HL-60 (cell line): ENCODE data around the gene HSD3B1.
A peak's percentile ranks its signal among the peaks of the same experiment; 100 is the strongest.

Experiments
- DNase-seq, 2 experiments: peaks; one replicate each; pipeline ENCODE4 v3.0.0-alpha.2; 2010 to 2020; ENCODE audit warnings: low read depth in 1 of 2, low spot score in 1 of 2
- H3K27ac ChIP-seq: fragments of 250-450 bp; sonication (Bioruptor Pico); replicated peaks from 2 replicates; pipeline ENCODE4 v1.5.1; 2020; ENCODE audit warnings: mild to moderate bottlenecking, moderate library complexity
- H3K27me3 ChIP-seq: fragments of 250-450 bp; sonication (Bioruptor Pico); 2 replicates; pipeline ENCODE4 v1.5.1; 2021; ENCODE audit warnings: mild to moderate bottlenecking, moderate library complexity; ENCODE audit not compliant: insufficient read depth, poor library complexity, severe bottlenecking
- H3K4me3 ChIP-seq: replicated peaks from 2 replicates; pipeline ENCODE4 v1.5.1; 2011; ENCODE audit warnings: mild to moderate bottlenecking, control low read depth, low read length; ENCODE audit not compliant: insufficient read depth
- CTCF ChIP-seq: IDR thresholded peaks from one replicate; pipeline ENCODE4 v1.5.1; 2011; ENCODE audit warnings: low read length, control low read depth, inconsistent platforms; ENCODE audit not compliant: insufficient read depth
- GABPA ChIP-seq: IDR thresholded peaks from 2 replicates; pipeline ENCODE4 v1.6.1; 2012; ENCODE audit warnings: low read depth
- POLR2AphosphoS5 ChIP-seq: IDR thresholded peaks from 2 replicates; pipeline ENCODE4 v1.6.1; 2012; ENCODE audit warnings: low read depth
- REST ChIP-seq: IDR thresholded peaks from 2 replicates; pipeline ENCODE4 v1.6.1; 2012; ENCODE audit warnings: low read depth; ENCODE audit not compliant: insufficient replicate concordance
- SPI1 ChIP-seq: IDR thresholded peaks from 2 replicates; pipeline ENCODE4 v1.6.1; 2012; ENCODE audit warnings: low read depth, mild to moderate bottlenecking, borderline replicate concordance

Gene HSD3B1

GRCh38 chr1:119541389-119541788, 34.4 kb downstream of the HSD3B1 start:
- no peak for TF ChIP-seq POLR2AphosphoS5
- no peak for TF ChIP-seq REST
- TF ChIP-seq SPI1, result no peak
- TF ChIP-seq GABPA, result no peak
- no peak for TF ChIP-seq CTCF
- Histone ChIP-seq H3K27ac (no peak overlapping the region), H3K27me3 (no peaks in the 10 kb centered on the region), H3K4me3 (no peak overlapping the region)
- no peak for DNase-seq

DNA sequence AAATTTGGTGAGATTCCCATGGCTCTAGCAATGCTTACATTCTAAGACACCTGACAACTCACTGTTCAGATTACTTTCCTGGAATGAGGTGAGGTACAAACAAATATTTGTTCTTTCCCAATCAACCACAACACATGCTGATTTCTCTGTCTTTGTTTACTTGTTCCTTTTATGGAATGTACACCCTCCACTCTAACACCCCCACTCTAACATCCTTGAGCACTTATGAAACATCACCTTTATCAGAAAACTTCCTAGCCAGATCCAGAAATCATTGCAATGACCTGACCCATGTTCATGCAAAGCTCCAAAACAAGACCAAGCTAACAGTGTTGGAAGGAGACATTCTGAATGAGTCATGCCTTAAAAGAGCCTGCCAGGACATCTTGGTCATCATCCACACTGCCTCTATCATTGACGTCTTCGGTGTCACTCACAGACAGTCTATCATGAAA, 35.5 kb downstream of the HSD3B1 start:
- H3K27ac ChIP-seq, result no peak overlapping the region
- no peak overlapping the region for H3K4me3 ChIP-seq
- DNase-seq, result no peak
- TF ChIP-seq POLR2AphosphoS5 (no peak), GABPA (no peak), REST (no peak), SPI1 (no peak), CTCF (no peak)
- no peaks in the 10 kb centered on the region for H3K27me3 ChIP-seq

DNA sequence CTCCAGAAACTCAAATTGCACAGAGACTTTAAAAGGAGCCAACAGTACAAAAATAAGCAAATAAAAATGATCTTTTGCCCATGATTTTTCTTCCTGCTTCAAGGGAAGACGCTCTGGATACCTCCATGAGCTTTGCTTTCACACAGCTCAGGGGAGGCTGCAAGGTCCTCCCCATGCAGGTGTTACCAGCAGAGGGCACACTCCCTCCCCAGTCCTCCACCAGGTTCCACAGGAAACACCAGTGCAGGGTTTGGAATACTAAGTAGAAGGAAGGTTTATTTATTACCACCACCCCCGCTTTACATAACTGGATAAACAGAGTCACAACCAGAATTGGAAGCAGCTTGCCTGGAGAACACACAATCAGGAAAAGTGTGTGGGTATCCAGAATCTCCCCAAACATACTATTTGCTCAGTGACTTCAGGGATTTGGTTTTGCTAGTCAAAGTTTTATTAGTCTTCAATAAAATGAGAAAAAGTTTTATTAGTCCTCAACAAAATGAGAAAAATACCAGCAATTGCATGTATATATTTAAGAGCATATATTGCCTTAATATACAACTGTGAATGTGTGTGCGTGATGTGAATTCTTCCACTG, 37.3 kb downstream of the HSD3B1 start:
- TF ChIP-seq CTCF (peak; percentile 34), SPI1 (no peak)
- Histone ChIP-seq H3K4me3 (no peak overlapping the region), H3K27ac (no peak overlapping the region), H3K27me3 (no peaks in the 10 kb centered on the region)
- peak in 1 of 2 experiments; percentile 17 for DNase-seq

- H3K27me3 ChIP-seq, result no peaks in the 10 kb centered on the region
- H3K4me3 ChIP-seq, result no peak overlapping the region
- no peak overlapping the region for H3K27ac ChIP-seq
- TF ChIP-seq REST, result no peak
- no peak for TF ChIP-seq SPI1
- no peak for TF ChIP-seq POLR2AphosphoS5
- TF ChIP-seq GABPA, result no peak
- TF ChIP-seq CTCF, result no peak
- DNase-seq, result no peak
Observed at GRCh38 chr1:119546641-119547040, 39.6 kb downstream of the HSD3B1 start.
